Measurements from ENCODE around the gene ZFAND3. TPM values are rescaled to one million over a fixed set of nuclear protein-coding genes. Genes with fewer than 3 reads are reported as not detected.
A peak's percentile ranks its signal among the peaks of the same experiment; 100 is the strongest.

ZFAND3 gene
- polyA plus RNA-seq, 1 of the 3 experiments (the other 2 are of a cell fraction), result 16.7 TPM

- Histone ChIP-seq H4K20me1 (ENCODE audit: insufficient read depth) (peaks cover 99% of the 10 kb centered on the region), H3K9ac (no peak overlapping the region), H3K36me3 (replicated peaks in 1 of 2; ENCODE audit: control insufficient read depth in 1 of 2, insufficient read depth in 2 of 2, low read length in 1 of 2) (peaks cover 3 to 5% of the 10 kb centered on the region in 2 experiments), H2AFZ (ENCODE audit: low read depth) (no peak overlapping the region), H3K27ac (ENCODE audit: low read depth in 2 of 2, low read length in 1 of 2) (peak overlapping the region; percentile 3 to 19; a peak in 1 of 4 replicates), H3K79me2 (ENCODE audit: insufficient read depth) (peaks cover 98% of the 10 kb centered on the region), H3K9me2 (no peaks in the 10 kb centered on the region), H3K4me2 (no peak overlapping the region), H3K4me3 (ENCODE audit: low read depth in 2 of 2, low read length in 1 of 2) (no peak overlapping the region; a peak in 1 of 4 replicates), H3F3A (replicated peaks; ENCODE audit: insufficient read depth) (peaks cover 23% of the 10 kb centered on the region), H3K27me3 (ENCODE audit: insufficient read depth) (no peaks in the 10 kb centered on the region), H3K9me3 (no peaks in the 10 kb centered on the region), H3K4me1 (ENCODE audit: control insufficient read depth in 1 of 2, insufficient read depth in 2 of 2, low read depth in 1 of 2, low read length in 1 of 2) (peaks cover 11 to 17% of the 10 kb centered on the region in 2 experiments; a peak in 3 of 4 replicates)
- ChIA-PET CTCF (interaction anchor here (1.0 kb wide), 1 partner anchor 158 kb away, joined by 4 read pairs; no protein-coding TSS in a partner anchor), POLR2A (no interaction called here)
- 94% methylated on average over 2 of the region's 2 CpGs for WGBS (ENCODE audit: low lambda C conversion rate)
- DNase-seq, result no peak
- TF ChIP-seq, protein P1, sequence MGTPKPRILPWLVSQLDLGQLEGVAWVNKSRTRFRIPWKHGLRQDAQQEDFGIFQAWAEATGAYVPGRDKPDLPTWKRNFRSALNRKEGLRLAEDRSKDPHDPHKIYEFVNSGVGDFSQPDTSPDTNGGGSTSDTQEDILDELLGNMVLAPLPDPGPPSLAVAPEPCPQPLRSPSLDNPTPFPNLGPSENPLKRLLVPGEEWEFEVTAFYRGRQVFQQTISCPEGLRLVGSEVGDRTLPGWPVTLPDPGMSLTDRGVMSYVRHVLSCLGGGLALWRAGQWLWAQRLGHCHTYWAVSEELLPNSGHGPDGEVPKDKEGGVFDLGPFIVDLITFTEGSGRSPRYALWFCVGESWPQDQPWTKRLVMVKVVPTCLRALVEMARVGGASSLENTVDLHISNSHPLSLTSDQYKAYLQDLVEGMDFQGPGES (IDR thresholded peaks at IDR 0.05; ENCODE audit: low read depth, low read length), result no peak
- TF ChIP-seq TCF12 (IDR thresholded peaks at IDR 0.05) (no peak), TAF1 (IDR thresholded peaks at IDR 0.05; ENCODE audit: borderline replicate concordance, low read depth, low read length) (no peak), RFX5 (IDR thresholded peaks at IDR 0.05; ENCODE audit: low read length) (no peak), RXRA (IDR thresholded peaks at IDR 0.05; ENCODE audit: borderline replicate concordance, low read depth) (no peak), PBX3 (IDR thresholded peaks at IDR 0.05) (no peak), FOSL2 (IDR thresholded peaks at IDR 0.05; ENCODE audit: borderline replicate concordance, low read depth) (no peak), EZH2phosphoT487 (IDR thresholded peaks at IDR 0.05; ENCODE audit: borderline replicate concordance, low read depth) (no peak), MEF2A (IDR thresholded peaks at IDR 0.05; ENCODE audit: borderline replicate concordance, low read depth) (no peak), FOXM1 (IDR thresholded peaks at IDR 0.05; ENCODE audit: low read depth) (no peak), EP300 (IDR thresholded peaks at IDR 0.05; ENCODE audit: borderline replicate concordance in 1 of 2, low read depth in 1 of 2, low read length in 1 of 2) (no peak), MAX (IDR thresholded peaks at IDR 0.05; ENCODE audit: low read depth) (no peak), POLR2AphosphoS5 (IDR thresholded peaks at IDR 0.05; ENCODE audit: low read depth, low read length) (no peak), NRF1 (IDR thresholded peaks at IDR 0.05; ENCODE audit: low read depth, low read length) (no peak)
- TF ChIP-seq, protein P2, sequence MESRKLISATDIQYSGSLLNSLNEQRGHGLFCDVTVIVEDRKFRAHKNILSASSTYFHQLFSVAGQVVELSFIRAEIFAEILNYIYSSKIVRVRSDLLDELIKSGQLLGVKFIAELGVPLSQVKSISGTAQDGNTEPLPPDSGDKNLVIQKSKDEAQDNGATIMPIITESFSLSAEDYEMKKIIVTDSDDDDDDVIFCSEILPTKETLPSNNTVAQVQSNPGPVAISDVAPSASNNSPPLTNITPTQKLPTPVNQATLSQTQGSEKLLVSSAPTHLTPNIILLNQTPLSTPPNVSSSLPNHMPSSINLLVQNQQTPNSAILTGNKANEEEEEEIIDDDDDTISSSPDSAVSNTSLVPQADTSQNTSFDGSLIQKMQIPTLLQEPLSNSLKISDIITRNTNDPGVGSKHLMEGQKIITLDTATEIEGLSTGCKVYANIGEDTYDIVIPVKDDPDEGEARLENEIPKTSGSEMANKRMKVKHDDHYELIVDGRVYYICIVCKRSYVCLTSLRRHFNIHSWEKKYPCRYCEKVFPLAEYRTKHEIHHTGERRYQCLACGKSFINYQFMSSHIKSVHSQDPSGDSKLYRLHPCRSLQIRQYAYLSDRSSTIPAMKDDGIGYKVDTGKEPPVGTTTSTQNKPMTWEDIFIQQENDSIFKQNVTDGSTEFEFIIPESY (IDR thresholded peaks at IDR 0.05; ENCODE audit: borderline replicate concordance, low read depth), result no peak
Measured at GRCh38 chr6:37862992-37863391, 43.5 kb downstream of the ZFAND3 start.

Data from SK-N-SH (cell line).